K562 (cell line): ENCODE results near the gene SYK.

Experiments used
- EHMT2 ChIP-seq: fragments of 450-650 bp; IDR thresholded peaks from 2 replicates; pipeline ENCODE4 v1.6.1; 2018; ENCODE audit warnings: antibody characterized with exemption
- ELF2 ChIP-seq: fragments of 250-450 bp; sonication (Bioruptor Pico); IDR thresholded peaks from 2 replicates; pipeline ENCODE4 v1.5.0; 2021; ENCODE audit warnings: mild to moderate bottlenecking
- GABPA ChIP-seq: fragments of 200-800 bp; sonication (Bioruptor generic); conservative IDR thresholded peaks from 2 replicates; pipeline ENCODE4 v1.6.1; 2016; ENCODE audit warnings: low read depth, missing genetic modification characterization, missing compliant biosample characterization
- RFX5 ChIP-seq: IDR thresholded peaks from 2 replicates; pipeline ENCODE4 v1.6.1; 2011; ENCODE audit warnings: low read depth, mild to moderate bottlenecking, improper control_type of control experiment, low read length
- SMARCA5 ChIP-seq: fragments of 450-650 bp; IDR thresholded peaks from 2 replicates; pipeline ENCODE4 v1.6.1; 2016
- ZBTB7A ChIP-seq: IDR thresholded peaks from 2 replicates; pipeline ENCODE4 v1.6.1; 2011; ENCODE audit warnings: low read depth, mild to moderate bottlenecking, low read length, moderate library complexity, borderline replicate concordance; ENCODE audit not compliant: control insufficient read depth
- TF ChIP-seq, protein P1 (sequence below), 3 experiments: IDR thresholded peaks in 2 of 3; conservative IDR thresholded peaks in 1 of 3; 2 replicates each; pipeline ENCODE4 v1.5.1; 2011 to 2012; ENCODE audit warnings: low read length in 3 of 3, mild to moderate bottlenecking in 3 of 3, control low read depth in 2 of 3, improper control_type of control experiment in 1 of 3, inconsistent platforms in 1 of 3, low read depth in 1 of 3, mixed read lengths in 1 of 3, moderate library complexity in 1 of 3; ENCODE audit not compliant: insufficient read depth in 2 of 3

GRCh38 chr9:90783964-90784363, 17.7 kb upstream of the SYK start:
- TF ChIP-seq SMARCA5 (no peak), ELF2 (no peak), ZBTB7A (no peak), RFX5 (no peak), EHMT2 (no peak), GABPA (no peak)
- TF ChIP-seq, protein P1, sequence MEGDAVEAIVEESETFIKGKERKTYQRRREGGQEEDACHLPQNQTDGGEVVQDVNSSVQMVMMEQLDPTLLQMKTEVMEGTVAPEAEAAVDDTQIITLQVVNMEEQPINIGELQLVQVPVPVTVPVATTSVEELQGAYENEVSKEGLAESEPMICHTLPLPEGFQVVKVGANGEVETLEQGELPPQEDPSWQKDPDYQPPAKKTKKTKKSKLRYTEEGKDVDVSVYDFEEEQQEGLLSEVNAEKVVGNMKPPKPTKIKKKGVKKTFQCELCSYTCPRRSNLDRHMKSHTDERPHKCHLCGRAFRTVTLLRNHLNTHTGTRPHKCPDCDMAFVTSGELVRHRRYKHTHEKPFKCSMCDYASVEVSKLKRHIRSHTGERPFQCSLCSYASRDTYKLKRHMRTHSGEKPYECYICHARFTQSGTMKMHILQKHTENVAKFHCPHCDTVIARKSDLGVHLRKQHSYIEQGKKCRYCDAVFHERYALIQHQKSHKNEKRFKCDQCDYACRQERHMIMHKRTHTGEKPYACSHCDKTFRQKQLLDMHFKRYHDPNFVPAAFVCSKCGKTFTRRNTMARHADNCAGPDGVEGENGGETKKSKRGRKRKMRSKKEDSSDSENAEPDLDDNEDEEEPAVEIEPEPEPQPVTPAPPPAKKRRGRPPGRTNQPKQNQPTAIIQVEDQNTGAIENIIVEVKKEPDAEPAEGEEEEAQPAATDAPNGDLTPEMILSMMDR (IDR thresholded peaks at IDR 0.05 in 2 of 3, conservative IDR thresholded peaks at IDR 0.05 in 1 of 3; ENCODE audit: insufficient read depth in 2 of 3, low read depth in 1 of 3, low read length in 3 of 3), result no peak
